C1 segment of cervical spinal cord (tissue), 14 donors: ENCODE data around the gene GSTO2.
"Not testable (repeated sequence)": the region's sequence is repeated elsewhere in the genome, so short reads cannot be mapped to it uniquely, and the experiment has no call there.

ENCODE experiments used
- DNase-seq, 14 donors: peaks; one replicate each; lab custom pipeline; 2025; lab: John Stamatoyannopoulos, UW

GSTO2 gene

GRCh38 chr10:104268713-104269645 lies at the start of gene GSTO2:
Gene GSTO2 (plus strand): TSS chr10:104269184. CDS start chr10:104274916, 5,732 bp downstream.
- DNase-seq, result peak; percentile 76 to 99 (median 96)

GRCh38 chr10:104220522-104220921 lies 48.5 kb upstream of the GSTO2 start:
- no peak for DNase-seq

- DNase-seq, result no peak
These were observed 45.7 kb upstream of the GSTO2 start for GRCh38 chr10:104223304-104223703.

- DNase-seq, result no peak
These were observed 38.5 kb upstream of the GSTO2 start for GRCh38 chr10:104230490-104230889.

GRCh38 chr10:104231784-104232612 lies 37.0 kb upstream of the GSTO2 start, which contains the start of gene CFAP43:
Gene CFAP43 (minus strand): TSS chr10:104232364. CDS start chr10:104232246, 118 bp downstream.
- peak; percentile 49 to 94 (median 90) for DNase-seq

GRCh38 chr10:104232613-104233102 lies 36.3 kb upstream of the GSTO2 start:
- DNase-seq, result no peak

- DNase-seq, result no peak
These were observed 35.2 kb upstream of the GSTO2 start for GRCh38 chr10:104233817-104234216.

- no peak for DNase-seq
These were observed 34.0 kb upstream of the GSTO2 start for GRCh38 chr10:104234934-104235333.

GRCh38 chr10:104235801-104236200 lies 33.2 kb upstream of the GSTO2 start:
- DNase-seq, result no peak

- DNase-seq, result no peak
These were observed 28.9 kb upstream of the GSTO2 start for GRCh38 chr10:104240078-104240477.

GRCh38 chr10:104242545-104242944 lies 26.4 kb upstream of the GSTO2 start:
- DNase-seq, result peak in 1 of 14 donors; percentile 4

GRCh38 chr10:104243009-104243408 lies 26.0 kb upstream of the GSTO2 start:
- DNase-seq, result peak in 7 of 14 donors; percentile 10 to 56 (median 27)

- no peak for DNase-seq
These were observed 25.5 kb upstream of the GSTO2 start for GRCh38 chr10:104243512-104243911.

- no peak for DNase-seq
These were observed 23.8 kb upstream of the GSTO2 start for GRCh38 chr10:104245066-104245632.

- no peak for DNase-seq
These were observed 22.0 kb upstream of the GSTO2 start for GRCh38 chr10:104246976-104247375.

GRCh38 chr10:104247513-104248146 lies 21.4 kb upstream of the GSTO2 start:
- no peak for DNase-seq

- not testable (repeated sequence) for DNase-seq
These were observed 20.1 kb upstream of the GSTO2 start for GRCh38 chr10:104248931-104249330.

GRCh38 chr10:104250371-104250770 lies 18.6 kb upstream of the GSTO2 start:
- no peak for DNase-seq

GRCh38 chr10:104251443-104251842 lies 17.5 kb upstream of the GSTO2 start:
- no peak for DNase-seq

GRCh38 chr10:104252368-104252767 lies 16.6 kb upstream of the GSTO2 start:
- DNase-seq, result no peak

- DNase-seq, result no peak
These were observed 15.9 kb upstream of the GSTO2 start for GRCh38 chr10:104253106-104253505.
